Transverse colon (tissue), 4 donors: ENCODE measurements around the gene CIPC. TPM values are rescaled to one million over a fixed set of nuclear protein-coding genes. Genes with fewer than 3 reads are reported as not detected.

ENCODE experiments used
- DNase-seq: peaks from one replicate; pipeline ENCODE4 v3.0.0-alpha.2; 2019
- H3K27ac ChIP-seq, 4 donors: fragments of 200-600 bp; sonication (generic); 2 replicates each; pipeline ENCODE4 v1.5.1; 2016 to 2018; ENCODE audit warnings: inconsistent platforms in 4 of 4
- H3K27me3 ChIP-seq: fragments of 200-600 bp; sonication (generic); 2 replicates; pipeline ENCODE4 v1.5.1; 2017; ENCODE audit warnings: inconsistent platforms
- H3K36me3 ChIP-seq, 4 donors: fragments of 200-600 bp; sonication (generic); 2 replicates each; pipeline ENCODE4 v1.5.1; 2017 to 2019; ENCODE audit warnings: inconsistent platforms in 4 of 4
- H3K4me1 ChIP-seq, 4 donors: fragments of 200-600 bp; sonication (generic); 2 replicates each; pipeline ENCODE4 v1.5.1; 2017 to 2020; ENCODE audit warnings: inconsistent platforms in 4 of 4
- H3K4me3 ChIP-seq, 4 donors: fragments of 200-600 bp; sonication (generic); 1 replicate in 1 of 4; 2 replicates in 3 of 4; pipeline versions ENCODE4 v1.5.1 to v1.6.1; 2017 to 2019; ENCODE audit warnings: inconsistent platforms in 4 of 4
- H3K9me3 ChIP-seq, 2 donors: fragments of 200-600 bp; sonication (generic); 2 replicates each; pipeline ENCODE4 v1.5.1; 2017 to 2019; ENCODE audit warnings: inconsistent platforms in 2 of 2
- EP300 ChIP-seq: sonication (generic); formaldehyde crosslinking; IDR thresholded peaks from one replicate; pipeline ENCODE4 v1.6.1; 2017; ENCODE audit warnings: antibody characterized with exemption, low read depth
- POLR2A ChIP-seq: fragments of 450-650 bp; IDR thresholded peaks from one replicate; pipeline ENCODE4 v1.6.1; 2016; ENCODE audit warnings: antibody characterized with exemption, mild to moderate bottlenecking, moderate library complexity
- POLR2AphosphoS5 ChIP-seq, 3 donors: sonication (generic); formaldehyde crosslinking; IDR thresholded peaks; one replicate each; pipeline ENCODE4 v1.6.1; 2016; ENCODE audit warnings: antibody characterized with exemption in 3 of 3
- WGBS, 2 donors: methylation state at CpG; one replicate each; pipeline ENCODE4 v1.1.5; 2018; ENCODE audit warnings: low coverage in 1 of 2; 5-methylcytosine and 5-hydroxymethylcytosine counted together
- in situ Hi-C, 4 donors: fragments of 200-750 bp; cut with MboI; loops; one replicate each; pipeline versions ENCODE4 v1.15.0 to v1.15.1; 2017; ENCODE audit warnings: low sequenced_read_pairs in 3 of 4, low pct_ligation_motif_present in 1 of 4, low pct_unique_long_range_greater_than_20kb in 1 of 4
- intact Hi-C: fragments of 100-400 bp; cut with DNase I; formaldehyde crosslinking; loops from one replicate; pipeline ENCODE4 v1.15.1; 2023; ENCODE audit warnings: low total_unique reads
- total RNA-seq, 4 donors: library from RNA; depleted of rRNA; stranded (reverse); fragments of >200 nt; gene quantifications; one replicate each; pipeline ENCODE4 v1.1.0, GENCODE V29; 2016
- TF ChIP-seq, protein P1 (sequence below), 5 experiments: fragments of 200-600 bp in 3 of 5; fragments of 450-650 bp in 2 of 5; sonication (generic) in 3 of 5; IDR thresholded peaks; 1 replicate in 2 of 5; 2 replicates in 3 of 5; pipeline ENCODE4 v1.5.1; 2016 to 2017; ENCODE audit warnings: antibody characterized with exemption in 5 of 5, inconsistent platforms in 3 of 5, mild to moderate bottlenecking in 2 of 5, moderate library complexity in 1 of 5

Gene CIPC
- total RNA-seq, 4 donors from 2014 or later: 30.8 to 97.1 (median 67.8) TPM

DNA sequence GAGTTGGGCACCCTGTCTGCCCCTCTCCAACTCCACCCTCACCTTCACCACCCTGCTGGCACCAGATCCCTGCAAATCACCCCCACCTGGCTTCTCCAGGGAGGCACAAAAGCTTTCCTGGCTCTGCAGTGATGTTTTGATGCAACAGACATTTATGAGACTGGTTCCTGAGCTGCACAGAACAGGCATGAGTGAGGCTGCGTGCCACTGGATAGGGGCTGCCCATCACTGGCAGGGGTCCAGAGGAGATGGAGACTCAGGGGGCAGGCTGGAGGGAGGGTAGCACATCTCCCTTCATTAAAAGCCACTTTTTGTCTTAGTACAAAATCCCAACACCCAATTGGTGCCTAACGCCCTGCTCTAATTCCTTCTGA is 60.8 kb downstream of the CIPC start:
- DNase-seq: no peak
- Histone ChIP-seq H3K27ac (no peak overlapping the region), H3K4me3 (no peak overlapping the region), H3K36me3 (no peaks in the 10 kb centered on the region), H3K27me3 (peaks cover 46% of the 10 kb centered on the region), H3K9me3 (no peaks in the 10 kb centered on the region), H3K4me1 (peaks cover 0 to 5% (median 0%) of the 10 kb centered on the region in 4 donors)
- TF ChIP-seq POLR2AphosphoS5 (IDR thresholded peaks at IDR 0.05) (no peak), POLR2A (no peak)
- TF ChIP-seq, protein P1, sequence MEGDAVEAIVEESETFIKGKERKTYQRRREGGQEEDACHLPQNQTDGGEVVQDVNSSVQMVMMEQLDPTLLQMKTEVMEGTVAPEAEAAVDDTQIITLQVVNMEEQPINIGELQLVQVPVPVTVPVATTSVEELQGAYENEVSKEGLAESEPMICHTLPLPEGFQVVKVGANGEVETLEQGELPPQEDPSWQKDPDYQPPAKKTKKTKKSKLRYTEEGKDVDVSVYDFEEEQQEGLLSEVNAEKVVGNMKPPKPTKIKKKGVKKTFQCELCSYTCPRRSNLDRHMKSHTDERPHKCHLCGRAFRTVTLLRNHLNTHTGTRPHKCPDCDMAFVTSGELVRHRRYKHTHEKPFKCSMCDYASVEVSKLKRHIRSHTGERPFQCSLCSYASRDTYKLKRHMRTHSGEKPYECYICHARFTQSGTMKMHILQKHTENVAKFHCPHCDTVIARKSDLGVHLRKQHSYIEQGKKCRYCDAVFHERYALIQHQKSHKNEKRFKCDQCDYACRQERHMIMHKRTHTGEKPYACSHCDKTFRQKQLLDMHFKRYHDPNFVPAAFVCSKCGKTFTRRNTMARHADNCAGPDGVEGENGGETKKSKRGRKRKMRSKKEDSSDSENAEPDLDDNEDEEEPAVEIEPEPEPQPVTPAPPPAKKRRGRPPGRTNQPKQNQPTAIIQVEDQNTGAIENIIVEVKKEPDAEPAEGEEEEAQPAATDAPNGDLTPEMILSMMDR (IDR thresholded peaks at IDR 0.05): no peak
- 64 to 88% methylated on average over 1 to 2 of the region's 2 CpGs for WGBS, 2 donors
- intact Hi-C loops: no loop called here
- in situ Hi-C loops: no loop called here

DNA sequence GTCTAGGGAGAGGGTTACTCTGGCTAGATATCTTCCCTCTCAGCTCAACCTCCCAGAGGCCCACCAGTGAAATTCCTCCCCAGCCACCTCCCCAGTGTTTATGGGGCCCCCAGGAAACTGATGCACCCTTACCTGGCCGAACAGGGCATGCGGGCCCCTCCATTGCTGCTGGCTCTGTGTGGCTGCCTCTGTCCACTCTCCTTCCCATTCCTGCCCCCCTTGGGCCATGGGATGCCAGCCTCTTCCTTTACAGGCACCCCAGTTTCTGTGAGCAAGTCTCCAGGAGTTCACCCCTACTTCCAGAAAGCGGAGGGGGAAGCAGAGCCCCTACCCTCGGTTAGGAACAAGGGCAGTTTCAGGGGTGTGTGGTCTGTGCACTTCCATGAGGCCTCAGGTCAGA is 63.0 kb downstream of the CIPC start:
- in situ Hi-C loops: no loop called here
- WGBS, 2 donors: 75% methylated on average over 4 of the region's 4 CpGs; no CpG with 5 or more reads in 1 of the 2 donors

More for the DNA sequence above, 63.0 kb downstream of the CIPC start:
- Histone ChIP-seq H3K4me1 (peaks cover 0 to 5% (median 0%) of the 10 kb centered on the region in 4 donors), H3K9me3 (no peaks in the 10 kb centered on the region), H3K27ac (no peak overlapping the region), H3K4me3 (no peak overlapping the region), H3K27me3 (peaks cover 33% of the 10 kb centered on the region), H3K36me3 (no peaks in the 10 kb centered on the region)
- no peak for DNase-seq
- intact Hi-C loops: no loop called here
- TF ChIP-seq POLR2AphosphoS5 (IDR thresholded peaks at IDR 0.05): no peak
- no peak for TF ChIP-seq POLR2A
- TF ChIP-seq, protein P1 (IDR thresholded peaks at IDR 0.05): no peak
- no peak for TF ChIP-seq EP300

Other genes with a start within 250 kb of the CIPC start
- gene IRF2BPL, start 69.5 kb upstream of the CIPC start, total RNA-seq: 10 to 100 TPM; 21.0 to 53.5 (median 32.5) TPM
- under 1 TPM in 1 of 4 donors, not detected in 3; 0.14 TPM for gene ZDHHC22, start 43.5 kb downstream of the CIPC start, total RNA-seq
- 10 to 100 TPM; 20.1 to 60.2 (median 33.9) TPM for gene TMEM63C, start 83.5 kb downstream of the CIPC start, total RNA-seq
- gene NGB, start 172.9 kb downstream of the CIPC start, total RNA-seq: 1 to 10 TPM in 1 of 4 donors, under 1 TPM in 1, not detected in 2; 0.64 to 1.4 TPM
- gene POMT2, start 222.6 kb downstream of the CIPC start, total RNA-seq: 10 to 100 TPM; 12.0 to 77.4 (median 24.9) TPM
- 10 to 100 TPM in 3 of 4 donors, 1 to 10 TPM in 1; 1.5 to 40.7 (median 19.7) TPM for gene GSTZ1, start 222.8 kb downstream of the CIPC start, total RNA-seq